ENCODE data around the gene SLC25A6. TPM values are rescaled to one million over a fixed set of nuclear protein-coding genes. Genes with fewer than 3 reads are reported as not detected.

SLC25A6 gene
- total and polyA plus RNA-seq, 2 of the 13 experiments (the other 11 are each of a cell fraction or from before 2014, with no cell fraction given), result 138 to 581 TPM

GRCh38 chrX:1391707-1392375 lies at the start of gene SLC25A6 (continued):
- TF ChIP-seq, protein P1, sequence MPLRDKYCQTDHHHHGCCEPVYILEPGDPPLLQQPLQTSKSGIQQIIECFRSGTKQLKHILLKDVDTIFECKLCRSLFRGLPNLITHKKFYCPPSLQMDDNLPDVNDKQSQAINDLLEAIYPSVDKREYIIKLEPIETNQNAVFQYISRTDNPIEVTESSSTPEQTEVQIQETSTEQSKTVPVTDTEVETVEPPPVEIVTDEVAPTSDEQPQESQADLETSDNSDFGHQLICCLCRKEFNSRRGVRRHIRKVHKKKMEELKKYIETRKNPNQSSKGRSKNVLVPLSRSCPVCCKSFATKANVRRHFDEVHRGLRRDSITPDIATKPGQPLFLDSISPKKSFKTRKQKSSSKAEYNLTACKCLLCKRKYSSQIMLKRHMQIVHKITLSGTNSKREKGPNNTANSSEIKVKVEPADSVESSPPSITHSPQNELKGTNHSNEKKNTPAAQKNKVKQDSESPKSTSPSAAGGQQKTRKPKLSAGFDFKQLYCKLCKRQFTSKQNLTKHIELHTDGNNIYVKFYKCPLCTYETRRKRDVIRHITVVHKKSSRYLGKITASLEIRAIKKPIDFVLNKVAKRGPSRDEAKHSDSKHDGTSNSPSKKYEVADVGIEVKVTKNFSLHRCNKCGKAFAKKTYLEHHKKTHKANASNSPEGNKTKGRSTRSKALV (CRISPR knock-in tag; IDR thresholded peaks at IDR 0.05), result no peak
- no peak; the same call in 1 of the 2 replicates for TF ChIP-seq ZNF552 (CRISPR knock-in tag; IDR thresholded peaks at IDR 0.05; ENCODE audit: borderline replicate concordance)
- peak; percentile 53; the same call in 1 of the 2 replicates for TF ChIP-seq ZNF766 (CRISPR knock-in tag; IDR thresholded peaks at IDR 0.05; ENCODE audit: borderline replicate concordance)
- peak; percentile 80 for TF ChIP-seq DR1 (CRISPR knock-in tag; IDR thresholded peaks at IDR 0.05)
- no peak; the same call in none of the 2 replicates for TF ChIP-seq FOXO1 (CRISPR knock-in tag; IDR thresholded peaks at IDR 0.05)
- peak; percentile 87 for TF ChIP-seq KAT8 (CRISPR knock-in tag; IDR thresholded peaks at IDR 0.05)
- TF ChIP-seq ZNF224 (CRISPR knock-in tag; IDR thresholded peaks at IDR 0.05), result peak; percentile 86; the same call in 1 of the 2 replicates
- TF ChIP-seq ZNF10 (CRISPR knock-in tag; IDR thresholded peaks at IDR 0.05; ENCODE audit: borderline replicate concordance, low read depth), result no peak
- no peak; the same call in 1 of the 2 replicates for TF ChIP-seq GTF3A (CRISPR knock-in tag; conservative IDR thresholded peaks at IDR 0.05)
- TF ChIP-seq, protein P2, sequence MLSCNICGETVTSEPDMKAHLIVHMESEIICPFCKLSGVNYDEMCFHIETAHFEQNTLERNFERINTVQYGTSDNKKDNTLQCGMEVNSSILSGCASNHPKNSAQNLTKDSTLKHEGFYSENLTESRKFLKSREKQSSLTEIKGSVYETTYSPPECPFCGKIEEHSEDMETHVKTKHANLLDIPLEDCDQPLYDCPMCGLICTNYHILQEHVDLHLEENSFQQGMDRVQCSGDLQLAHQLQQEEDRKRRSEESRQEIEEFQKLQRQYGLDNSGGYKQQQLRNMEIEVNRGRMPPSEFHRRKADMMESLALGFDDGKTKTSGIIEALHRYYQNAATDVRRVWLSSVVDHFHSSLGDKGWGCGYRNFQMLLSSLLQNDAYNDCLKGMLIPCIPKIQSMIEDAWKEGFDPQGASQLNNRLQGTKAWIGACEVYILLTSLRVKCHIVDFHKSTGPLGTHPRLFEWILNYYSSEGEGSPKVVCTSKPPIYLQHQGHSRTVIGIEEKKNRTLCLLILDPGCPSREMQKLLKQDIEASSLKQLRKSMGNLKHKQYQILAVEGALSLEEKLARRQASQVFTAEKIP (CRISPR knock-in tag; IDR thresholded peaks at IDR 0.05; ENCODE audit: borderline replicate concordance), result no peak
- peak; percentile 42; the same call in 1 of the 2 replicates for TF ChIP-seq ZNF264 (CRISPR knock-in tag; IDR thresholded peaks at IDR 0.05)
- TF ChIP-seq BCL6 (CRISPR knock-in tag; IDR thresholded peaks at IDR 0.05), result peak; percentile 8; the same call in 1 of the 2 replicates
- TF ChIP-seq GMEB2 (CRISPR knock-in tag; IDR thresholded peaks at IDR 0.05; ENCODE audit: low read depth), result peak; percentile 54; the same call in 1 of the 2 replicates
- TF ChIP-seq THRA (CRISPR knock-in tag; IDR thresholded peaks at IDR 0.05; ENCODE audit: borderline replicate concordance), result no peak
- no peak for TF ChIP-seq JDP2 (CRISPR knock-in tag; IDR thresholded peaks at IDR 0.05; ENCODE audit: borderline replicate concordance)
- 0 out of 2 replicates have a peak, but pooled peaks have one; percentile 38 for TF ChIP-seq ZNF749 (CRISPR knock-in tag; IDR thresholded peaks at IDR 0.05; ENCODE audit: borderline replicate concordance)
- TF ChIP-seq HNRNPLL (IDR thresholded peaks at IDR 0.05; ENCODE audit: low read depth, low read length, poor library complexity, severe bottlenecking), result peak; percentile 57
- TF ChIP-seq MAF1 (CRISPR knock-in tag; IDR thresholded peaks at IDR 0.05; ENCODE audit: borderline replicate concordance), result peak; percentile 63; the same call in 1 of the 2 replicates
- TF ChIP-seq, protein P3, sequence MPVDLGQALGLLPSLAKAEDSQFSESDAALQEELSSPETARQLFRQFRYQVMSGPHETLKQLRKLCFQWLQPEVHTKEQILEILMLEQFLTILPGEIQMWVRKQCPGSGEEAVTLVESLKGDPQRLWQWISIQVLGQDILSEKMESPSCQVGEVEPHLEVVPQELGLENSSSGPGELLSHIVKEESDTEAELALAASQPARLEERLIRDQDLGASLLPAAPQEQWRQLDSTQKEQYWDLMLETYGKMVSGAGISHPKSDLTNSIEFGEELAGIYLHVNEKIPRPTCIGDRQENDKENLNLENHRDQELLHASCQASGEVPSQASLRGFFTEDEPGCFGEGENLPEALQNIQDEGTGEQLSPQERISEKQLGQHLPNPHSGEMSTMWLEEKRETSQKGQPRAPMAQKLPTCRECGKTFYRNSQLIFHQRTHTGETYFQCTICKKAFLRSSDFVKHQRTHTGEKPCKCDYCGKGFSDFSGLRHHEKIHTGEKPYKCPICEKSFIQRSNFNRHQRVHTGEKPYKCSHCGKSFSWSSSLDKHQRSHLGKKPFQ (CRISPR knock-in tag; IDR thresholded peaks at IDR 0.05; ENCODE audit: insufficient replicate concordance), result peak; percentile 16
